ENCODE results near the gene MAP3K6. TPM values are rescaled to one million over a fixed set of nuclear protein-coding genes. Genes with fewer than 3 reads are reported as not detected.
"Not testable (repeated sequence)": the region's sequence is repeated elsewhere in the genome, so short reads cannot be mapped to it uniquely, and the experiment has no call there.

MAP3K6 gene
- polyA plus RNA-seq, 1 experiment, result 7.6 TPM

DNA sequence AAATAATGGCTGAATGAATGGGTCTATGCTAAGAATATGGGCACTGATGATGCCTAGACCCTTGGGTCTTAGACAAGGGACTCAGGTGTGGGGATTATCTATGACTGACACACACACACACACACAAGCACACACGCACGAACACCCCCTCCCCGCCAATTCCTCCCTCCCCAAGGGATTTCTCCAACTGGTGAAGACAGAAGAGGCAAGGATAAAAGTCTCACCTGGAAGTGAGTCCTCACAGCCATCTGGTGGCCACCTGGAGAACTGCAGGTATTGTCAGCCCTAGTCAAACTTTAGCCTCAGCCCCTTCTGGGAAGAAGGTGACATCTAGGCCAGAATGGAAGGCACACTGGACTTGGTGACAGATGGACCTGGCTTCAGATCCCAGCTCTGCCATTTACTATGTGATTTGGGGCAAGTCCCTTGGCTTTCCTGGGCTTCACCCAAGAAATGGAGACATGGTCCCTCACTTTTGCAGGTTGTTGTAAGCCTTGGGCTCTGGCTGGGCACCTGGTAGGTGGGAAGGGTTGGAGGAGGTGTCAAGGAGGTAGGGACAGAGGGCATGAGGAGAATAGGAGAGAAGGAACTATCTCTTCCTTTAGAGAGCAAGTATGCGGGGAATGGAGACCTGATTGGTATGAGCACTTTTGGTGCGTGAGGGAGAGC lies 21.7 kb upstream of the MAP3K6 start:
- CTCF ChIA-PET, result interaction anchor here (0.7 to 7.3 kb wide), 5 partner anchors 20 to 280 kb away, joined by 3 to 124 read pairs (median 8); no protein-coding TSS in a partner anchor
- no peak overlapping the region for H3K4me3 ChIP-seq (ENCODE audit: low read depth, low read length)
- no peak for DNase-seq (ENCODE audit: low read depth, low spot score)
- H3K9me3 ChIP-seq (ENCODE audit: control insufficient read depth, insufficient read depth, low read length), result no peaks in the 10 kb centered on the region
- peaks cover 9% of the 10 kb centered on the region for H3K27me3 ChIP-seq (ENCODE audit: control insufficient read depth, insufficient read depth, low read length)
- H3K27ac ChIP-seq (ENCODE audit: low read depth, low read length), result no peak overlapping the region
- TF ChIP-seq, protein P1, sequence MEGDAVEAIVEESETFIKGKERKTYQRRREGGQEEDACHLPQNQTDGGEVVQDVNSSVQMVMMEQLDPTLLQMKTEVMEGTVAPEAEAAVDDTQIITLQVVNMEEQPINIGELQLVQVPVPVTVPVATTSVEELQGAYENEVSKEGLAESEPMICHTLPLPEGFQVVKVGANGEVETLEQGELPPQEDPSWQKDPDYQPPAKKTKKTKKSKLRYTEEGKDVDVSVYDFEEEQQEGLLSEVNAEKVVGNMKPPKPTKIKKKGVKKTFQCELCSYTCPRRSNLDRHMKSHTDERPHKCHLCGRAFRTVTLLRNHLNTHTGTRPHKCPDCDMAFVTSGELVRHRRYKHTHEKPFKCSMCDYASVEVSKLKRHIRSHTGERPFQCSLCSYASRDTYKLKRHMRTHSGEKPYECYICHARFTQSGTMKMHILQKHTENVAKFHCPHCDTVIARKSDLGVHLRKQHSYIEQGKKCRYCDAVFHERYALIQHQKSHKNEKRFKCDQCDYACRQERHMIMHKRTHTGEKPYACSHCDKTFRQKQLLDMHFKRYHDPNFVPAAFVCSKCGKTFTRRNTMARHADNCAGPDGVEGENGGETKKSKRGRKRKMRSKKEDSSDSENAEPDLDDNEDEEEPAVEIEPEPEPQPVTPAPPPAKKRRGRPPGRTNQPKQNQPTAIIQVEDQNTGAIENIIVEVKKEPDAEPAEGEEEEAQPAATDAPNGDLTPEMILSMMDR (IDR thresholded peaks at IDR 0.05; ENCODE audit: low read depth, low read length), result peak; percentile 89
- POLR2A ChIA-PET, result no interaction called here

GRCh38 chr1:27384797-27385196 lies 18.0 kb upstream of the MAP3K6 start:
- H3K27me3 ChIP-seq (ENCODE audit: control insufficient read depth, insufficient read depth, low read length), result peaks cover 25% of the 10 kb centered on the region
- not testable (repeated sequence) for DNase-seq (ENCODE audit: low read depth, low spot score); H3K9me3 ChIP-seq (ENCODE audit: control insufficient read depth, insufficient read depth, low read length); H3K4me3 ChIP-seq (ENCODE audit: low read depth, low read length); H3K27ac ChIP-seq (ENCODE audit: low read depth, low read length)
- CTCF ChIA-PET, result interaction anchor here (0.9 to 1.8 kb wide), 3 partner anchors 10 to 28 kb away, joined by 4 to 6 read pairs (median 4); partner anchors contain the start of gene MAP3K6
- POLR2A ChIA-PET, result interaction anchor here (0.6 kb wide), 1 partner anchor 93 kb away, joined by 4 read pairs; no protein-coding TSS in a partner anchor

DNA sequence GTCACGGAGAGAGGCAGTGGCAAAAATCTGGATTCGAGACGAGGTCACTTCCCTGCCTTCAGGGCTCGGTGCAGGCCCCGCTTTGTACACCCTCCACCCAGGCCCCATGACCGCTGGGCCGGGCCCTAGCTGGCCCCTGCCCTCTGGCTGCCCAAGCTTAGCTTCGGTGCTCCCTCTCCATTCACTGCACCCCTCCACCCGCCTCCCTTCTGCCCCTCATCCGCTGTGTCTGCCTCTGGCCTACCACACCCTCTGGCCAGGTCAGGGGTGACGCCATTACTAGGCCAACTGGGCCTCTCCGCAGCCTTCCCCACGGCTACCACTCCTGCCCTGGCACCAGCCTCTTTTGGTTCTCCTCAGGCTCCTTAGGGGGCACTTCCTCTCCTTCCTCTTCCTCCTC lies 16.9 kb upstream of the MAP3K6 start:
- H3K9me3 ChIP-seq (ENCODE audit: control insufficient read depth, insufficient read depth, low read length), result no peaks in the 10 kb centered on the region
- POLR2A ChIA-PET, result no interaction called here
- CTCF ChIA-PET, result interaction anchor here (0.7 to 2.3 kb wide), 4 partner anchors 8 to 17 kb away, joined by 3 to 8 read pairs (median 5); partner anchors contain the start of gene MAP3K6
- no peak for DNase-seq (ENCODE audit: low read depth, low spot score)
- H3K4me3 ChIP-seq (ENCODE audit: low read depth, low read length), result no peak overlapping the region
- TF ChIP-seq, protein P1 (IDR thresholded peaks at IDR 0.05; ENCODE audit: low read depth, low read length), result no peak
- H3K27me3 ChIP-seq (ENCODE audit: control insufficient read depth, insufficient read depth, low read length), result peaks cover 25% of the 10 kb centered on the region
- no peak overlapping the region for H3K27ac ChIP-seq (ENCODE audit: low read depth, low read length)

- H3K27me3 ChIP-seq (ENCODE audit: control insufficient read depth, insufficient read depth, low read length), result peaks cover 25% of the 10 kb centered on the region
- no peaks in the 10 kb centered on the region for H3K9me3 ChIP-seq (ENCODE audit: control insufficient read depth, insufficient read depth, low read length)
- no peak within 1 kb of the TSS for H3K27ac ChIP-seq (ENCODE audit: low read depth, low read length)
- ChIA-PET CTCF (interaction anchor here (0.7 to 2.3 kb wide), 4 partner anchors 8 to 86 kb away, joined by 3 to 8 read pairs (median 4); partner anchors contain the start of gene MAP3K6), POLR2A (no interaction called here)
- no peak within 1 kb of the TSS for H3K4me3 ChIP-seq (ENCODE audit: low read depth, low read length)
- TF ChIP-seq, protein P1 (IDR thresholded peaks at IDR 0.05; ENCODE audit: low read depth, low read length), result no peak
- no peak for DNase-seq (ENCODE audit: low read depth, low spot score)
These were observed 16.4 kb upstream of the MAP3K6 start, which contains the start of gene CD164L2 for GRCh38 chr1:27383039-27383605. TSS of gene CD164L2 (minus strand) at chr1:27383333. CDS start at chr1:27383239, 94 bp downstream.

- no peak for DNase-seq (ENCODE audit: low read depth, low spot score)
- ChIA-PET CTCF (interaction anchor here (0.9 to 2.3 kb wide), 5 partner anchors 9 to 85 kb away, joined by 3 to 8 read pairs (median 4); no protein-coding TSS in a partner anchor), POLR2A (no interaction called here)
- TF ChIP-seq, protein P1 (IDR thresholded peaks at IDR 0.05; ENCODE audit: low read depth, low read length), result no peak
- no peak overlapping the region for H3K27ac ChIP-seq (ENCODE audit: low read depth, low read length)
- H3K27me3 ChIP-seq (ENCODE audit: control insufficient read depth, insufficient read depth, low read length), result peaks cover 25% of the 10 kb centered on the region
- H3K4me3 ChIP-seq (ENCODE audit: low read depth, low read length), result no peak overlapping the region
- no peaks in the 10 kb centered on the region for H3K9me3 ChIP-seq (ENCODE audit: control insufficient read depth, insufficient read depth, low read length)
These were observed 15.4 kb upstream of the MAP3K6 start for GRCh38 chr1:27381969-27382762.
